Liver (tissue), 3 donors: ENCODE data around the gene FCER1A.

Experiments
- CTCF ChIP-seq: fragments of 150-350 bp; IDR thresholded peaks from 2 replicates; pipeline ENCODE4 v1.5.1; 2017; ENCODE audit warnings: improper control_type of control experiment, low read depth, low read length; ENCODE audit not compliant: missing input control
- FOXA1 ChIP-seq: IDR thresholded peaks from 2 replicates; pipeline ENCODE4 v1.6.1; 2016; ENCODE audit warnings: antibody characterized with exemption
- GABPA ChIP-seq, 2 donors: IDR thresholded peaks in 1 of 2; conservative IDR thresholded peaks in 1 of 2; 2 replicates each; pipeline ENCODE4 v1.6.1; 2016; ENCODE audit warnings: antibody characterized with exemption in 2 of 2, mild to moderate bottlenecking in 1 of 2, moderate library complexity in 1 of 2
- HNF4A ChIP-seq, 2 donors: conservative IDR thresholded peaks; 2 replicates each; pipeline ENCODE4 v1.6.1; 2016; ENCODE audit warnings: antibody characterized with exemption in 2 of 2, mild to moderate bottlenecking in 2 of 2
- MAX ChIP-seq: IDR thresholded peaks from 2 replicates; pipeline ENCODE4 v1.6.1; 2016; ENCODE audit warnings: antibody characterized with exemption
- REST ChIP-seq: IDR thresholded peaks from 2 replicates; pipeline ENCODE4 v1.6.1; 2016; ENCODE audit warnings: antibody characterized with exemption, mild to moderate bottlenecking
- SP1 ChIP-seq: IDR thresholded peaks from 2 replicates; pipeline ENCODE4 v1.6.1; 2018; ENCODE audit warnings: antibody characterized with exemption, mild to moderate bottlenecking
- donor health status: healthy.
- donor health status: healthy.

- TF ChIP-seq MAX, result no peak
- TF ChIP-seq SP1, result no peak
- TF ChIP-seq CTCF, result no peak
- TF ChIP-seq GABPA (IDR thresholded peaks at IDR 0.05 in 1 of 2, conservative IDR thresholded peaks at IDR 0.05 in 1 of 2), result no peak
- TF ChIP-seq HNF4A (conservative IDR thresholded peaks at IDR 0.05), result no peak
- TF ChIP-seq REST, result no peak
- no peak for TF ChIP-seq FOXA1
Measured at GRCh38 chr1:159275891-159276290, 26.2 kb upstream of the FCER1A start.
